Psoas muscle (tissue), 8 donors: ENCODE data around the gene MS4A5. TPM values are rescaled to one million over a fixed set of nuclear protein-coding genes. Genes with fewer than 3 reads are reported as not detected.

Experiments used
- ATAC-seq, 4 donors: fragments of 200-7000 bp; cut with Tn5 transposase; one replicate each; pipeline ENCODE4 v1.9.1; 2020; ENCODE audit warnings: moderate library complexity in 3 of 4, mild to moderate bottlenecking in 2 of 4
- DNase-seq, 2 donors: peaks; one replicate each; pipeline ENCODE4 v3.0.0-alpha.2; 2020
- H3K27ac ChIP-seq: fragments of 200-600 bp; one replicate; pipeline ENCODE4 v1.8.0; 2022
- H3K27me3 ChIP-seq, 3 donors: fragments of 200-600 bp in 1 of 3; one replicate each; pipeline versions ENCODE4 v1.6.1 to v1.8.0; 2013 to 2022; ENCODE audit warnings: low read length in 2 of 3, mild to moderate bottlenecking in 2 of 3, moderate library complexity in 1 of 3; ENCODE audit not compliant: insufficient read depth in 3 of 3
- H3K36me3 ChIP-seq, 2 donors: fragments of 200-600 bp in 1 of 2; one replicate each; pipeline versions ENCODE4 v1.6.1 to v1.8.0; 2013 to 2022; ENCODE audit warnings: low read depth in 1 of 2, mild to moderate bottlenecking in 1 of 2, moderate library complexity in 1 of 2; ENCODE audit not compliant: insufficient read depth in 1 of 2
- H3K4me1 ChIP-seq: fragments of 200-600 bp; one replicate; pipeline ENCODE4 v1.8.0; 2022
- H3K4me3 ChIP-seq: fragments of 200-600 bp; one replicate; pipeline ENCODE4 v1.8.0; 2022; ENCODE audit warnings: mild to moderate bottlenecking
- H3K9me3 ChIP-seq: fragments of 200-600 bp; one replicate; pipeline ENCODE4 v1.8.0; 2022
- WGBS, 3 donors: extraction: QIAGEN DNeasy Blood & Tissue Kit; methylation state at CpG; one replicate each; pipeline versions ENCODE4 v1.1.6 to v1.1.7; 2013; 5-methylcytosine and 5-hydroxymethylcytosine counted together
- intact Hi-C, 2 donors: fragments of 100-400 bp; cut with DNase I; formaldehyde crosslinking; loops; one replicate each; pipeline versions ENCODE4 v1.11.0 to v1.14.2; 2022
- long read RNA-seq, 2 donors: library from polyadenylated mRNA; unstranded; transcript quantifications; one replicate each; pipeline ENCODE4 v2.0.0, GENCODE V29; 2021
- polyA plus RNA-seq, 3 donors: library from polyadenylated mRNA; stranded (reverse); fragments of 200-250 nt; gene quantifications; one replicate each; pipeline ENCODE4 v1.2.3, GENCODE V29; 2013
- total RNA-seq, 4 donors: library from RNA; stranded (reverse); fragmentation: NEBNext Ultra II Directional in 2 of 4; extraction: Animal tissue kit (Norgen Biotek cat#: 25700) in 2 of 4; gene quantifications; one replicate each; pipeline versions ENCODE4 v1.2.1 to v1.2.4, GENCODE V29; 2021 to 2023
- TF ChIP-seq, protein P1 (sequence below): fragments of 200-600 bp; IDR thresholded peaks from one replicate; pipeline ENCODE4 v1.8.0; 2022; ENCODE audit warnings: antibody characterized with exemption
- donor health status: healthy with polysubstance abuse.
- donor health status: DM: no; HTN: no; CAD: no; lungs with moderate emphysema.
- donor health status: Bipolar disorder and iron deficiency.
- donor health status: healthy.
- donor health status: DM: yes; HTN: yes; CAD: no.
- donor health status: DM: no; HTN: no; CAD: no.
- donor health status: DM: no; HTN: no; CAD: no.
- donor health status: DM: yes; HTN: yes; CAD: no.

MS4A5 gene, protein sequence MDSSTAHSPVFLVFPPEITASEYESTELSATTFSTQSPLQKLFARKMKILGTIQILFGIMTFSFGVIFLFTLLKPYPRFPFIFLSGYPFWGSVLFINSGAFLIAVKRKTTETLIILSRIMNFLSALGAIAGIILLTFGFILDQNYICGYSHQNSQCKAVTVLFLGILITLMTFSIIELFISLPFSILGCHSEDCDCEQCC
- total RNA-seq (not detected), polyA plus RNA-seq (not detected)
- long read RNA-seq, donor 1, result 0 reads
- long read RNA-seq, donor 2, result 0 reads

DNA sequence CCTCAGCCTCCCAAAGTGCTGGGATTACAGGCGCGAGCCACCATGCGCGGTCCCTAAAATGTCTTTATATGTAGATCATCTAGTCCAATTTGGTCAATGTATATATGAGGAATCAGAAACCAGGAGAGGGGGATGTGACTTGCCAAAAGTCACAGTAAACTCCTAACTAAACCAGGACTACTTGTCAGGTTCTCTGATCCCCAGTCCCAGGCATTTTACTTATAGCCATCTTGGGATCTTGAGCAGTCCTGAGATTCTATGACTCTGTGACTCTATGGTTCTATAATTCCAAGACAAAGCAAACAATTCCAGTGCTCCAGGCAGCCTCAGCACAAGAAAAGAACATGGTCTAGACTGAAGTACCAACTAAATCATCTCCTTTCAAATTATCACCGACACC, at the start of gene MS4A5:
Gene MS4A5, plus strand, starts transcription at position 301 of the 400 bp plus-strand sequence. CDS start 103 bp downstream, outside the sequence.
- Histone ChIP-seq H3K4me1 (no peaks in the 10 kb centered on the region), H3K36me3 (no peaks in the 10 kb centered on the region), H3K9me3 (no peaks in the 10 kb centered on the region), H3K27me3 (no peaks in the 10 kb centered on the region), H3K27ac (no peak within 1 kb of the TSS), H3K4me3 (no peak within 1 kb of the TSS)
- ATAC-seq, result no peak
- 95 to 96% (median 95%) methylated on average over 5 of the region's 5 CpGs for WGBS, 3 donors
- DNase-seq, result no peak
- intact Hi-C loops, result no loop called here
- TF ChIP-seq, protein P1, sequence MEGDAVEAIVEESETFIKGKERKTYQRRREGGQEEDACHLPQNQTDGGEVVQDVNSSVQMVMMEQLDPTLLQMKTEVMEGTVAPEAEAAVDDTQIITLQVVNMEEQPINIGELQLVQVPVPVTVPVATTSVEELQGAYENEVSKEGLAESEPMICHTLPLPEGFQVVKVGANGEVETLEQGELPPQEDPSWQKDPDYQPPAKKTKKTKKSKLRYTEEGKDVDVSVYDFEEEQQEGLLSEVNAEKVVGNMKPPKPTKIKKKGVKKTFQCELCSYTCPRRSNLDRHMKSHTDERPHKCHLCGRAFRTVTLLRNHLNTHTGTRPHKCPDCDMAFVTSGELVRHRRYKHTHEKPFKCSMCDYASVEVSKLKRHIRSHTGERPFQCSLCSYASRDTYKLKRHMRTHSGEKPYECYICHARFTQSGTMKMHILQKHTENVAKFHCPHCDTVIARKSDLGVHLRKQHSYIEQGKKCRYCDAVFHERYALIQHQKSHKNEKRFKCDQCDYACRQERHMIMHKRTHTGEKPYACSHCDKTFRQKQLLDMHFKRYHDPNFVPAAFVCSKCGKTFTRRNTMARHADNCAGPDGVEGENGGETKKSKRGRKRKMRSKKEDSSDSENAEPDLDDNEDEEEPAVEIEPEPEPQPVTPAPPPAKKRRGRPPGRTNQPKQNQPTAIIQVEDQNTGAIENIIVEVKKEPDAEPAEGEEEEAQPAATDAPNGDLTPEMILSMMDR, result no peak

DNA sequence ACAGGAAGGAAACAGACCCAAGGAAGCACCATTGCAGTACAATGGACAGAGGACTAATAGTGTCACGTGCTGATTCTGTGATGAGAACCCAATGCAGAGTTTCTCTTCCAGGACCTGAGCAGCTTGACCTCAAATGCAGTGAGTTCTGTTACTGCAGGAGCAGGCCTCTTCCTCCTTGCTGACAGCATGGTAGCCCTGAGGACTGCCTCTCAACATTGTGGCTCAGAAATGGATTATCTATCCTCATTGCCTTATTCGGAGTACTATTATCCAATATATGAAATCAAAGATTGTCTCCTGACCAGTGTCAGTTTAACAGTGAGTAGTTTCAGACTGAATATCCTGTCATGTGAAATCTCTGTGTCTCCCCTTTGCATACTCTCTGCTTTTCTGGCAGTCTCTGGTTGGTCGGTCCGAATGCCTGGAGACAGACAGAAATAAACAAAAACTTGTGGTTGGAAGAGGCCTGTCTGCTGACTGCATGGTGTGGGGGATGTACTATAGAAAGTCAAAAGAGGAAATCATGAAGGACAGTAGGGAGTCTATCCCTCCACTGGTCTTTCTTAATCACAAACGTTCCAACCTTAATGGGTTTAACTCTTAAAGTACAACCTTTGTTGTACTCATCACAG, 40.0 kb upstream of the MS4A5 start:
- no peak for DNase-seq
- no peaks in the 10 kb centered on the region for H3K36me3 ChIP-seq
- ATAC-seq, result no peak
- H3K27ac ChIP-seq, result no peak overlapping the region
- H3K9me3 ChIP-seq, result no peaks in the 10 kb centered on the region
- intact Hi-C loops, result no loop called here
- TF ChIP-seq, protein P1, result no peak
- no peak overlapping the region for H3K4me3 ChIP-seq
- no peaks in the 10 kb centered on the region for H3K4me1 ChIP-seq
- no peaks in the 10 kb centered on the region for H3K27me3 ChIP-seq
- WGBS, 3 donors, result 49 to 70% (median 57%) methylated on average over 5 of the region's 5 CpGs

DNA sequence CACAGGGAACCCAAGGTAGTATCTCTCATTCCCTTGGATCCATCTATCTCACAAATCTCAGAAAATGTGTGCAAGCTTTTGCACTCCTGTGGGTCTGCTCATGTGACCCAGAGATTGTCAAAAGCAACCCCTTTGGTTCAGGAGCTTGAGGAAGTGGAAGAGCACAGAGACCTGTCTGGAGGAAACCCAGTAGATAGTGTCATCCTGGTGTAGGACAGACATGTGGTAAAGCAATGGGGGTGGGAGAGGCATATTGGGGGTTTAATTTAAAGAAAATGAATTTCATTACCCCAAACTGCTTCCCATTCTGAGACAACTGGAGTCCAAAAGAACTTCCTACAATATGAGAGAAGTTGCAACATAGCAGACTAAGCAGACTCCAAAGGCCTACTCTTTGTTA, 39.0 kb upstream of the MS4A5 start:
- TF ChIP-seq, protein P1, result no peak
- intact Hi-C loops, result no loop called here
- Histone ChIP-seq H3K27ac (no peak overlapping the region), H3K27me3 (no peaks in the 10 kb centered on the region), H3K4me3 (no peak overlapping the region), H3K9me3 (no peaks in the 10 kb centered on the region), H3K4me1 (no peaks in the 10 kb centered on the region), H3K36me3 (no peaks in the 10 kb centered on the region)
- DNase-seq (no peak), ATAC-seq (no peak)

DNA sequence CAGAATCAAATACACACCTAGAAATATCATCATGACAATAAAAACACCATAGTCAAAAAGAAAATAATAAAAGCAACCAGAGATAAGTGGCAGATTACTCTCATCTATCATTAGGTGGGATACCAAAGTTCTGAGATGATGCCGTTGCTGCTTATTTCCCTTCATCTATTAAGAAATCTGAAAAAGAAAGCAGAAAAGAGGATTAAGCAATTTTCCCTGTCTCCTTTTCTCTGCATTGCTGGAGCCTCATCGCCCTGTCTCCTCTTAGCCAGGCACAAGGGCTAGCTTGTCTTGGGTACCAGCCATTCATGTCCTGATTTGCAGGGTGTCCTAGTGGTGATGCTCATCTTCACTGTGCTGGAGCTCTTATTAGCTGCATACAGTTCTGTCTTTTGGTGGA, 37.0 kb upstream of the MS4A5 start:
- WGBS, 3 donors, result 78 to 95% (median 91%) methylated on average over 2 of the region's 2 CpGs
- TF ChIP-seq, protein P1, result no peak
- H3K36me3 ChIP-seq, result no peaks in the 10 kb centered on the region
- H3K27ac ChIP-seq, result no peak overlapping the region
- H3K9me3 ChIP-seq, result no peaks in the 10 kb centered on the region
- intact Hi-C loops, result no loop called here
- ATAC-seq (no peak), DNase-seq (no peak)
- H3K4me1 ChIP-seq, result no peaks in the 10 kb centered on the region
- H3K4me3 ChIP-seq, result no peak overlapping the region
- no peaks in the 10 kb centered on the region for H3K27me3 ChIP-seq
